Activated CD4-positive, CD25-positive, alpha-beta regulatory T cell treated with anti-CD3 and anti-CD28 coated beads, Interleukin-2, amount 50 U/mL, for 24 hours (primary cell): ENCODE data around the gene OIP5.
"Not testable (repeated sequence)": the region's sequence is repeated elsewhere in the genome, so short reads cannot be mapped to it uniquely, and the experiment has no call there.

Source experiments
- ATAC-seq, 2 donors: fragments of 150-1000 bp; cut with Tn5 transposase; one replicate each; pipeline ENCODE4 v1.10.0; 2021; ENCODE audit warnings: mild to moderate bottlenecking in 1 of 2, moderate library complexity in 1 of 2

The OIP5 gene

GRCh38 chr15:41301587-41301986, 30.8 kb downstream of the OIP5 start:
- ATAC-seq = no peak

GRCh38 chr15:41301139-41301538, 31.3 kb downstream of the OIP5 start:
- not testable (repeated sequence) for ATAC-seq

DNA sequence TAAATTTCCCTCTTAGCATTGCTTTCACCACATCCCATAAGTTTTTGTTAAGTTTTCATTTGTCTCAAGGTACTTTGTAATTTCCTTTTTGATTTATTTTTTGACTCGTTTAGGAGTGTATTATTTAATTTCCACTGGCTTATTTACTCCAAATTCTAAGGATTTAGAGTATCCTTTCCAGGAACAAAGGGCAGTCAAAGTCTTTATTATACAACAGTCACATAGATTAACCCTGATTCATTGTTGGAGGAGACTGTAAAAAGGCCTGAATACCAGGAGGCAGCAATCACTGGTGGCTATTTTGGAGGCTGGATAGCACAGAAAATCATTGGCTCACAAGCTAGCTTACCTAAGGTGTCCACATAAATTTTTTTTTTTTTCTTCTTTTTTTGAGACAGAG, 39.9 kb downstream of the OIP5 start:
- ATAC-seq = no peak

DNA sequence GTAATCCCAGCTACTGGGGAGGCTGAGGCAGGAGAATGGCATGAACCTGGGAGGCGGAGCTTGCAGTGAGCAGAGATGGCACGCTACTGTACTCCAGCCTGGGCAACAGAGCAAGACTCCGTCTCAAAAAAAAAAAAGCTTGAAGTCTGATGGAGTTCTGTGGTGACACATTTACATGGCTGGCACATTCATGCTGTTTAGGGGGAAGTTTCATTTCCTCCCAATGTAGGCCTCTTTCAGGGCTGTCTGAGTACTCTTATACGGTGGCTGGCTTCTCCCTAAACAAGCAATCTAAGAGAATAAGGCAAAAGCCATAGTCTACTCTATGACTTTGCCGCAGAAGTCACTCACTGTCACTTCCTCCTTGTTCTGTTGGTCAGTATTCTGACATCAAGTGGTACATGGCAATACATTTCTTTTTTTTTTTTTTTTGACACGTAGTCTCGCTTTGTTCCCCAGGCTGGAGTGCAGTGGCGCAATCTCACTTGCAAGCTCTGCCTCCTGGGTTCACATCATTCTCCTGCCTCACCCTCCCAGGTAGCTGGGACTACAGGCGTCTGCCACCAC, 41.2 kb downstream of the OIP5 start:
- peak; percentile 33 to 60 for ATAC-seq

GRCh38 chr15:41289953-41290352, 42.4 kb downstream of the OIP5 start:
- ATAC-seq = no peak

- ATAC-seq = no peak
Observed at GRCh38 chr15:41288464-41288863, 43.9 kb downstream of the OIP5 start.

GRCh38 chr15:41286665-41287333, 45.6 kb downstream of the OIP5 start:
- ATAC-seq = peak in 1 of 2 donors; percentile 21

- ATAC-seq = no peak
Observed at GRCh38 chr15:41285285-41285684, 47.1 kb downstream of the OIP5 start.

DNA sequence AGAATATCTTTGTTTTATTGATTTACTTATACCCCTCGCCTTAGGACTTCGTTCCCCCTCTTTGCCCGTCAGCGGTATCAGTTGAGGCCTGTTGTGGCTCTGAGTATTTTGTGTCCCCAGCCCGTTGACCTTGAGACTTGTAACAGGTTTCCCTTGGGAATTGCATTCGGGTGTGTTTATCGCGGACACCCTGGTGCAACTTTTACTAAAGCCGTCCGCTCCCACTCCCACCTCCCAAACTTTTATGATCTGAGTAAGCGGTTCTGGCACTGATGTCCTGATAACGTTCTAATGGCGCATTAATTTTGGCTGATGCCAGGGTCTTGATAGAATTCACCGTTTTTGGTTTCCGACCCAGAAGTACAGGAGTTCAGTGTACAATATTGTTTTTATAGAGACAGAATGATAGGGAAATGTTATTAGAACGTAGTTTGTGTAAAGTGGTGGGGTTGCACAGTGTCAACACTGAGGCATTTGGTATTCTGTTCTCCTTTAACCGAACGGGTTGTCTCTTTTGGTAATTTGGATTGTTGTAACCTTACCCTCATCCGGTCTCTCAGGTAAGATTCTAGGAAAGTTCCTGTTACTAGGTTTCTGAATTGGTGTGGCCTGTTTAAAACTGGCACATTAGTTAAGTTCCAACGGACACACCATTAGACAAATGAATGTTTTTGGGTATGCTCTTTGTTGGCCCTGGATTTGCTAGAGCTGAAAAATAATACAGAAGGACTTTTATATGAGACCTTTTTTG, 47.8 kb downstream of the OIP5 start:
- ATAC-seq = no peak

GRCh38 chr15:41283653-41284426, 48.6 kb downstream of the OIP5 start:
- peak; percentile 93 to 95 for ATAC-seq

- ATAC-seq = not testable (repeated sequence)
Observed at GRCh38 chr15:41282980-41283652, 49.3 kb downstream of the OIP5 start.

DNA sequence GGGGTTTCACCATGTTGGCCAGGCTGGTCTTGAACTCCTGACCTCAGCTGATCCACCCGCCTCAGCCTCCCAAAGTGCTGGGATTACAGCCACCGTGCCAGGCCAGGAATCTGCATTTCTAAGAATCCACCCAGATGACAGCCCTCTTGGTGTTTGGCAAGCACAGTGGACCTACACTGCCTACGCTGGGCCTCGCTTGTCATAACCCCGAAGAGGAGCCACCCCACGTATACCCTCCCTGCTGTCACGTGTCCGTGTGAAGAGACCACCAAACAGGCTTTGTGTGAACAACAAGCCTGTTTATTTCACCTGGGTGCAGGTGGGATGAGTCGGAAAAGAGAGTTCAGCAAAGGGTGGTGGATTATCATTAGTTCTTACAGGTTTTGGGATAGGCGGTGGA, 50.0 kb downstream of the OIP5 start:
- not testable (repeated sequence) for ATAC-seq

DNA sequence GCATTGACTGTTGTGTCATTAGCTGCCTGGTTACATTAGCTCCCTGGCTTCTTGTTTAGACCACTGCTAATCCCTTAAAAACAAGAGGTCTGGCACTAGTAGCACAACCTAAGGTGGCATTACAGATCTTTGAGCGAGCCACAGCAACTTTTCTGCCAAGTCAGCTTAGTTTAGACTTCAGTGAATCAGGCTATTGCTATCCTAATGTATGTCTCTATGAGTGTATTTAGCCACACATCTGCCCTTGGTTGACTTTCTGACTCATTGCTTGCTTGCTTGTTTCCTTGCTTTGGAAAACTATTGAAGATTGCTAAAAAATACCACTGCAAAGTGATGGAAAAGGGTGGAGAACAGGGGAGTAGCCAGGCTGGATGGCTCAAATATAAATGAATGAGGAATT, 51.2 kb downstream of the OIP5 start:
- ATAC-seq = no peak

DNA sequence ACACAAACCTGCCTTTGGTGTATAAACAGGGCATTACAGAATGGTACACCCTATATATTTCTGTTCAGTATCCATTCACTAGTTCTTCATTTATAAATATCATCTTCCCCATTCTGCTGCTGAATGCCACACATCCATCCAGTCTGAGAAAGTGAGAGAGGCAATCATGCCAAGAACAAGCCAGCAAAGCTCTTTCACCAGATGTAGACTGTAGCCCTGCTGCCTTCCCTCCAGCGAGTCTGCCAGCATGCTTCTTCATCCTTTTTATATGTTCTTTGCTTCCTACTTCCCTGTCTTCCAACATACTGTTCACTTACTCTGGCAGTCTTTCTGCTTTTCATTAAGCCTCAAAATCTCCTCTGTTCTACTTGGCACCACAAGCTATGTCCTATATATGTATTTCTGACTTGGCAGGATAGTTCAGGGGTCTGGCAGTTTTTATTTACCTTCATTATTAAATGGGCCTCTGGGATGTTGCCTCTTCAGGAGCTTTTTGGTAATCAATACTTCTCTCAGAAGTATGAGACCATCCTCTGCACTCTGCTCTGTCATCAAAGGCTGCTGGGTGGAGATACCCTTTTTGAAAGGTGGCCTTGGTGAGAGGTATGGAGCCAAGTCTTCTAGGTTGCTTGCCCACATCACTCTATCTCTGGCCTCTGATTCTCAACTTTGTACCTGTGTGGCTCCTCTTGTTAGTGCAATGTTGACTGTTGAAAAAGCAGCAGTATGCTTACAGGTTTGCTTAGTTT, 52.7 kb downstream of the OIP5 start:
- ATAC-seq = no peak

DNA sequence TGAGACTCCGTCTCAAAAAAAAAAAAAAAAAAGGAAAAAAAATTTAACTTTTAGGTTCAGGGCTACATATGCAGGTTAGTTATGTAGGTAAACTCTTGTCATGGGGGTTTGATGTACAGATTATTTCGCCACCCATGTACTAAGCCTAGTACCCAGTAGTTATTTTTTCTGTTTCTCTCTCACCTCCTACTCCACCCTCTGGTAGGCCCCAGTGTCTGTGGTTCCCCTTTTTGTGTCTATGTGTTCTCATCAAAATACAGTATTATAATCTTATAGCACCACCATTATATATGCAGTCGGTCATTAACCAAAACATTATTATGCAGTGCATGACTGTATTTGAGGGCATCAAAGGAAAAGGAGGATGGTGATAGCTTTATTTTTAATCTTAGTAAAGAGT, 54.1 kb downstream of the OIP5 start:
- no peak for ATAC-seq

DNA sequence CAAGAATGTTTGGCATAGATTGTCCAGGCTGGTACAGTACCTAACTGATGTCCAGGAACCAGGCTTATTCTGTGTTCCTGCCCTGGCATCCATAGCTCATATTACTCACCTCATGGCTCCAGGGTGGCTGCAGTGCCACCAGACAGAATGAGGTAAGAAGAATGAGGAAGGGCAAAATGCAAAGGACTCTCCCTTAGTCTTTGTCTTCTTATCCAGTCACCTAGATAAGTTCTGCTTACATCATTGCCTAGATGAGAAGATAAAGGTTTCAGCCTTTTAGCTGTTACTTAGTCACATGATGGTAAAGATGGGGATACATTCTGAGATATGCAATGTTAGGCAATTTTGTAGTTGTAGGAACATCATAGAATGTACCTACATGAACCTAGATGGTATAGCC, 55.6 kb downstream of the OIP5 start:
- ATAC-seq = no peak

DNA sequence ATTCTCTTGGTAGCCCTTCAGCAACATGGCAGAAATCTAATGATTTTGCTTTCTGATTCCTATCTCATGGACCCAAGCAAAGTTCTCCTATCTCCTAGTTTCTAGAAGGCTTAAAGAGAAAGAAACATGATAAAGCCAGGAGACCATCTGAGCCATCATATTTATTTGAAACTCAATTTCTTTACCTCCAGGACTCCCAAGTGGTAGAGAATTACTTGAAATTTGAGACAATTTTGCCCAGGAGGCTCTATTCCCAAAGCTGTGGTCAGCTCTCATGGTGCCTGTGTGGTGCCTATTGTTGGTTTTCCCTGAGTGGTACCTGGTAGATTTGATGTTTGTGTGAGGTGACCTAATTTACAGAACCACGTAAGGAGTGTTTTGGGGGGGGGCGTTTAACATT, 62.5 kb downstream of the OIP5 start:
- ATAC-seq = no peak

DNA sequence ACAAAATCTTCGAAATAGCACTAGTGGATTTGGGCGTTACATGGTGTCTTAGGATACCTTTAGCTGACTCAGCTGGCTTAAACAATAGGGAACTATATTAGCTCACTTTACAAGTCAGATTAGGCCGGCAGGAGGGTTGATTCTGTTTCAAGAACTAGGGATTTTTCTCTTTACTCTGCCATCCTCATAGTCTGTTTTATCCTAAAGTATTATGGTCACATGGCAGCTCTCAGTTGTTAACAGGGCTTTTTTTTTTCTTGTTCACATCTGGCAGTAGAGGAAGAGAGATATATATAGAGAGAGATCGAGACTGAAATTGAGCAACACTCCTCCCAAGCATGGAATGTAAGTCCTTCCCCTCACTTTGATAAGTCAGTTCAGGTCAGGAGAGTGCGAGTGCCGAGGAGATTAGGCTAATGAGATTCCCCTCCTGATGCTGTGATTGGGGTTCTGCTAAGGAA, 68.5 kb downstream of the OIP5 start:
- no peak for ATAC-seq

DNA sequence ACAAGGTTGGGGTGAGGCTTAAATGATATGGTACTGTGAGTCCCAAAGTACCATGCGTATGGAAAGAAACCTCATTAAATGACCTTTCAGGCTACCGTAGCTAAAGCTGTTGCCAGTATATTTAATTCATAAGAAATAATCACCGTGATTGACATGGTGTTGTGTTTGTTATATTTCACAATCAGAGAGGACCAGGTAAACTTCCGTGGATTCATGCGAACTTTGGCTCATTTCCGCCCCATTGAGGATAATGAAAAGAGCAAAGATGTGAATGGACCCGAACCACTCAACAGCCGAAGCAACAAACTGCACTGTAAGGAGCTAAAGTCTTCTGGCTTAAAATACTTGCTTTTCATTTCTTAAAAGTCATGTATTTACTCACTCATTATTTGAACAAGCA, 69.8 kb downstream of the OIP5 start:
- ATAC-seq = no peak

GRCh38 chr15:41260924-41261323, 71.5 kb downstream of the OIP5 start:
- not testable (repeated sequence) for ATAC-seq

- ATAC-seq = no peak
Observed at GRCh38 chr15:41259546-41260189, 72.7 kb downstream of the OIP5 start.
